HG02970 (cell line): ENCODE data around the gene ARHGAP45.

Experiments
- ATAC-seq: cut with Tn5 transposase; IDR thresholded peaks from one replicate; pipeline ENCODE4 v1.9.1; 2021; ENCODE audit warnings: mild to moderate bottlenecking, moderate library complexity, moderate number of reproducible peaks; ENCODE audit not compliant: unreplicated experiment, low FRiP score

ARHGAP45 gene

GRCh38 chr19:1103132-1103707 is 36.3 kb downstream of the ARHGAP45 start:
- ATAC-seq: no peak

GRCh38 chr19:1103708-1104310 is 36.8 kb downstream of the ARHGAP45 start, which contains the start of gene GPX4:
Gene GPX4, plus strand, starts transcription at chr19:1103994. Its CDS starts 50 bp downstream, at chr19:1104044.
- ATAC-seq: peak; percentile 72

GRCh38 chr19:1104311-1105007 is 37.5 kb downstream of the ARHGAP45 start:
- ATAC-seq: peak; percentile 26

- ATAC-seq: no peak
These were observed 38.3 kb downstream of the ARHGAP45 start for GRCh38 chr19:1105008-1105872.

- ATAC-seq: no peak
These were observed 39.2 kb downstream of the ARHGAP45 start for GRCh38 chr19:1105873-1106840.

GRCh38 chr19:1106841-1107660 is 40.1 kb downstream of the ARHGAP45 start:
- no peak for ATAC-seq

- ATAC-seq: no peak
These were observed 40.8 kb downstream of the ARHGAP45 start for GRCh38 chr19:1107661-1108261.

GRCh38 chr19:1108291-1109031 is 41.5 kb downstream of the ARHGAP45 start:
- ATAC-seq: no peak

GRCh38 chr19:1109032-1109551 is 42.1 kb downstream of the ARHGAP45 start:
- no peak for ATAC-seq

- no peak for ATAC-seq
These were observed 43.0 kb downstream of the ARHGAP45 start for GRCh38 chr19:1109697-1110671.

- no peak for ATAC-seq
These were observed 44.1 kb downstream of the ARHGAP45 start for GRCh38 chr19:1110809-1111640.

GRCh38 chr19:1111641-1112267 is 44.8 kb downstream of the ARHGAP45 start:
- no peak for ATAC-seq

GRCh38 chr19:1112268-1113029 is 45.5 kb downstream of the ARHGAP45 start:
- no peak for ATAC-seq
